Nephron progenitor cell (in vitro differentiated cells): ENCODE measurements around the gene IGF1R.

Experiments used
- DNase-seq: peaks from one replicate; pipeline ENCODE4 v3.0.0; 2021
- H3K27ac Mint-ChIP-seq: 2 replicates; pipeline ENCODE4 v1.8.0; 2021; ENCODE audit warnings: mild to moderate bottlenecking, moderate library complexity, mixed read lengths
- H3K27me3 Mint-ChIP-seq: 2 replicates; pipeline ENCODE4 v1.8.0; 2021; ENCODE audit warnings: mild to moderate bottlenecking, low read depth, mixed read lengths; ENCODE audit not compliant: poor library complexity
- H3K36me3 Mint-ChIP-seq: 2 replicates; pipeline ENCODE4 v1.8.0; 2021; ENCODE audit warnings: low read depth, mixed read lengths
- H3K4me1 Mint-ChIP-seq: 2 replicates; pipeline ENCODE4 v1.8.0; 2021; ENCODE audit warnings: mixed read lengths
- H3K4me3 Mint-ChIP-seq: 2 replicates; pipeline ENCODE4 v1.8.0; 2021; ENCODE audit warnings: mild to moderate bottlenecking, moderate library complexity, mixed read lengths
- H3K9me3 Mint-ChIP-seq: 2 replicates; pipeline ENCODE4 v1.8.0; 2021; ENCODE audit warnings: mild to moderate bottlenecking, moderate library complexity, mixed read lengths
- TF ChIP-seq, protein P1 (sequence below): fragments of 200-600 bp; sonication (generic); IDR thresholded peaks from 2 replicates; pipeline ENCODE4 v1.5.0; 2021; ENCODE audit warnings: antibody characterized with exemption

Gene IGF1R

DNA sequence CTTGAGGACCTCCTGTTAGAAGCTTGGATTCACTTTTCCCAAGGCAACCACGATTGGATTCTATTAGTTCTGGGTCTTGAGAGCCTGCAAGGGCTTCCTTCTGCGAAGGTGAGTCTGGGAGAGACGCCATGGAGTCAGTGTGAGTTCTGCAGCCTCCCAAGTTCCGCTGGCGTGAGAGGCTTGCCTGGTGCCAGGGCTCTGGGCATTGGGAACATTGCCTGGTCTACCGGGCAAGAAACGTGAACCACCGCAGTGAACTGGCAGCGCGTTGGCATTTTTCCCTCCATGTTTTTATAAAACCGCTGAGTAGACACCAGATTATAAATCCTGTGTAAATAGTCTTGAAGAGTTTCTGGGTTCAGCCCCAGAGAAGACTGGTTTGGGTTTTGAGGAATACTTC, 160.9 kb downstream of the IGF1R start:
- peaks cover 28% of the 10 kb centered on the region for H3K4me1 Mint-ChIP-seq
- H3K27ac Mint-ChIP-seq: no peak overlapping the region
- DNase-seq: no peak
- TF ChIP-seq, protein P1, sequence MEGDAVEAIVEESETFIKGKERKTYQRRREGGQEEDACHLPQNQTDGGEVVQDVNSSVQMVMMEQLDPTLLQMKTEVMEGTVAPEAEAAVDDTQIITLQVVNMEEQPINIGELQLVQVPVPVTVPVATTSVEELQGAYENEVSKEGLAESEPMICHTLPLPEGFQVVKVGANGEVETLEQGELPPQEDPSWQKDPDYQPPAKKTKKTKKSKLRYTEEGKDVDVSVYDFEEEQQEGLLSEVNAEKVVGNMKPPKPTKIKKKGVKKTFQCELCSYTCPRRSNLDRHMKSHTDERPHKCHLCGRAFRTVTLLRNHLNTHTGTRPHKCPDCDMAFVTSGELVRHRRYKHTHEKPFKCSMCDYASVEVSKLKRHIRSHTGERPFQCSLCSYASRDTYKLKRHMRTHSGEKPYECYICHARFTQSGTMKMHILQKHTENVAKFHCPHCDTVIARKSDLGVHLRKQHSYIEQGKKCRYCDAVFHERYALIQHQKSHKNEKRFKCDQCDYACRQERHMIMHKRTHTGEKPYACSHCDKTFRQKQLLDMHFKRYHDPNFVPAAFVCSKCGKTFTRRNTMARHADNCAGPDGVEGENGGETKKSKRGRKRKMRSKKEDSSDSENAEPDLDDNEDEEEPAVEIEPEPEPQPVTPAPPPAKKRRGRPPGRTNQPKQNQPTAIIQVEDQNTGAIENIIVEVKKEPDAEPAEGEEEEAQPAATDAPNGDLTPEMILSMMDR: no peak
- peaks cover 30% of the 10 kb centered on the region for H3K9me3 Mint-ChIP-seq
- H3K4me3 Mint-ChIP-seq: no peak overlapping the region
- peaks cover 34% of the 10 kb centered on the region for H3K36me3 Mint-ChIP-seq
- H3K27me3 Mint-ChIP-seq: peaks cover 3% of the 10 kb centered on the region

DNA sequence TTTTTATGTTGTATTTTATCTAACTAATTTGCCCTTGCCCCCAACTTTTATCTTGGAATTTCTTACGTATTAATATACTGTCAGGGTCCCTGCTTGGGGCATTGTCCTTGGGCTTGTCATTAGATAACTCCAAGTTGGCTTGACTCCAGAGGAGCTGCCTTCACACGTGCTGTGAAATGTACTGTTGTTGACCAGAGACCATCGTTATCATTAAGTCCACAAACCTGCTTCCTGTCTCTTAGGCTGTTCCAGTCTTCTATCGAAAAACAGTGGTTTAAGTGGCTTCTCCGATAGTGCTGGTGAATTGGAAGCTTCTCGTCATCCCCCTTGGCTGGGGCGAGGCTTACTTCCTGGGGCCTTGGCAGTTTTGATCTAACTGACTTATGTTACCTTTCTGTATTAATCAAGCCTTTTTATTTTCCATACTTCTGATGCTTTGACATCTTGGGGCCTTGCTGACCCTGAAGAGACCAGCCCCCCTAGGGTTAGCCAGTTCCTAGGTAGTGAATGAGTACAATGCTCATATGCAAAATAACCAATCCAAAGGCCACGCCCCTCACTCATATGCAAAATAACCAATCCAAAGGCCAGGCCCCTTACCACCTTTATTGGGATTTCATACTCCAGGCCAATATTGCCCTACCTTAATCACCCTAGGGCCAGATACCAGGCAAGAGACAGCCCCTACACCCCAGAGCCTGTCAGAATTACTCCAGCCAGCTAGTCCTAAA, 164.5 kb downstream of the IGF1R start:
- H3K27me3 Mint-ChIP-seq: peaks cover 3% of the 10 kb centered on the region
- H3K27ac Mint-ChIP-seq: no peak overlapping the region
- peaks cover 50% of the 10 kb centered on the region for H3K9me3 Mint-ChIP-seq
- TF ChIP-seq, protein P1: no peak
- H3K4me1 Mint-ChIP-seq: peaks cover 22% of the 10 kb centered on the region
- no peak for DNase-seq
- no peak overlapping the region for H3K4me3 Mint-ChIP-seq
- H3K36me3 Mint-ChIP-seq: peaks cover 63% of the 10 kb centered on the region

GRCh38 chr15:98813951-98814350, 165.6 kb downstream of the IGF1R start:
- peaks cover 3% of the 10 kb centered on the region for H3K27me3 Mint-ChIP-seq
- peaks cover 59% of the 10 kb centered on the region for H3K9me3 Mint-ChIP-seq
- H3K4me3 Mint-ChIP-seq: no peak overlapping the region
- TF ChIP-seq, protein P1: no peak
- H3K36me3 Mint-ChIP-seq: peaks cover 73% of the 10 kb centered on the region
- no peak for DNase-seq
- H3K4me1 Mint-ChIP-seq: peaks cover 22% of the 10 kb centered on the region
- no peak overlapping the region for H3K27ac Mint-ChIP-seq

GRCh38 chr15:98815207-98815606, 166.9 kb downstream of the IGF1R start:
- Mint-ChIP-seq H3K27ac (no peak overlapping the region), H3K9me3 (peaks cover 56% of the 10 kb centered on the region), H3K27me3 (peaks cover 3% of the 10 kb centered on the region), H3K4me3 (no peak overlapping the region), H3K4me1 (peaks cover 17% of the 10 kb centered on the region), H3K36me3 (peaks cover 70% of the 10 kb centered on the region)
- no peak for DNase-seq
- TF ChIP-seq, protein P1: no peak

GRCh38 chr15:98817745-98818144, 169.4 kb downstream of the IGF1R start:
- TF ChIP-seq, protein P1: no peak
- Mint-ChIP-seq H3K36me3 (peaks cover 81% of the 10 kb centered on the region), H3K4me1 (peaks cover 39% of the 10 kb centered on the region), H3K27me3 (peaks cover 2% of the 10 kb centered on the region), H3K9me3 (peaks cover 61% of the 10 kb centered on the region), H3K27ac (peak overlapping the region; percentile 49), H3K4me3 (no peak overlapping the region)
- no peak for DNase-seq

DNA sequence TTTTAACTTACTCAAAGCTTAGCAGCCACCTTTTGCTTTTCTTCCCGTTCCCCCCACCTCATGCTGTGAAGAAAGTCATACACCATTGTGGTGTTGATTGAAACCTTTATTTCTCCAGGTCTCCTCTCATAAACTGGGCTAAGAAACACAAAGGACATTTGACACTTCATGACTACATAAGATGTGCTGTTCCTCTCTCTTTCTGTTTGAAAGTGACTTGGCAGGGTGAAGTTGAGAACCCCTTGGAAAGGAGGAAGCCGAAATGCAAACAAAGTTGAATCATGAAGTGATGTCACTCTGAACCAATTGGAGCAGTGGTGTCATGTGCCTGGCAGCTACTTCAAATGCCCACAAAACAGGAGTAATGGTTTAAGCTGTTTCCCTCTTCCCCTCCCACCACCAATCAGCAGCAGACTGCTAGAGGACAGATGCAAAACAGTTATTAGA, 174.7 kb downstream of the IGF1R start:
- H3K4me3 Mint-ChIP-seq: no peak overlapping the region

More for the DNA sequence above, 174.7 kb downstream of the IGF1R start:
- Mint-ChIP-seq H3K27ac (peak overlapping the region; percentile 89), H3K9me3 (peaks cover 82% of the 10 kb centered on the region), H3K4me1 (peaks cover 36% of the 10 kb centered on the region), H3K27me3 (peaks cover 2% of the 10 kb centered on the region), H3K36me3 (peaks cover 88% of the 10 kb centered on the region)
- TF ChIP-seq, protein P1: no peak
- DNase-seq: no peak
